ENCODE results near the gene SMARCA4. TPM values are rescaled to one million over a fixed set of nuclear protein-coding genes. Genes with fewer than 3 reads are reported as not detected.
"Not testable (repeated sequence)": the region's sequence is repeated elsewhere in the genome, so short reads cannot be mapped to it uniquely, and the experiment has no call there.

SMARCA4 gene
- total RNA-seq, 8 experiments from 2014 or later: 62.0 to 280 (median 164) TPM

DNA sequence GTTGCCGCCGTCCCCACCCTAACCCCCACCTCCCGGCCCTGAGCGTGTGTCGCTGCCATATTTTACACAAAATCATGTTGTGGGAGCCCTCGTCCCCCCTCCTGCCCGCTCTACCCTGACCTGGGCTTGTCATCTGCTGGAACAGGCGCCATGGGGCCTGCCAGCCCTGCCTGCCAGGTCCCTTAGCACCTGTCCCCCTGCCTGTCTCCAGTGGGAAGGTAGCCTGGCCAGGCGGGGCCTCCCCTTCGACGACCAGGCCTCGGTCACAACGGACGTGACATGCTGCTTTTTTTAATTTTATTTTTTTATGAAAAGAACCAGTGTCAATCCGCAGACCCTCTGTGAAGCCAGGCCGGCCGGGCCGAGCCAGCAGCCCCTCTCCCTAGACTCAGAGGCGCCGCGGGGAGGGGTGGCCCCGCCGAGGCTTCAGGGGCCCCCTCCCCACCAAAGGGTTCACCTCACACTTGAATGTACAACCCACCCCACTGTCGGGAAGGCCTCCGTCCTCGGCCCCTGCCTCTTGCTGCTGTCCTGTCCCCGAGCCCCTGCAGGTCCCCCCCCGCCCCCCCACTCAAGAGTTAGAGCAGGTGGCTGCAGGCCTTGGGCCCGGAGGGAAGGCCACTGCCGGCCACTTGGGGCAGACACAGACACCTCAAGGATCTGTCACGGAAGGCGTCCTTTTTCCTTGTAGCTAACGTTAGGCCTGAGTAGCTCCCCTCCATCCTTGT, 38.8 kb upstream of the SMARCA4 start:
- peak in 5 of 8 experiments; percentile 6 to 21 (median 14) for ATAC-seq (replicated peaks in 6 of 8)
- WGBS, 10 experiments: 20 to 81% (median 30%) methylated on average over 1 to 7 of the region's 33 CpGs; no CpG with 5 or more reads in 7 of the 10 experiments
- in situ Hi-C loops (cut with MboI; ENCODE audit: low pct_unique_long_range_greater_than_20kb in 2 of 9, low sequenced_read_pairs in 9 of 9, unreplicated experiment in 9 of 9): no loop called here
- H3K4me3 ChIP-seq: no peak overlapping the region
- no peak overlapping the region for H3K27ac ChIP-seq
- H3K4me1 ChIP-seq (replicated peaks in 1 of 2): peaks cover 1 to 3% of the 10 kb centered on the region in 2 donors

DNA sequence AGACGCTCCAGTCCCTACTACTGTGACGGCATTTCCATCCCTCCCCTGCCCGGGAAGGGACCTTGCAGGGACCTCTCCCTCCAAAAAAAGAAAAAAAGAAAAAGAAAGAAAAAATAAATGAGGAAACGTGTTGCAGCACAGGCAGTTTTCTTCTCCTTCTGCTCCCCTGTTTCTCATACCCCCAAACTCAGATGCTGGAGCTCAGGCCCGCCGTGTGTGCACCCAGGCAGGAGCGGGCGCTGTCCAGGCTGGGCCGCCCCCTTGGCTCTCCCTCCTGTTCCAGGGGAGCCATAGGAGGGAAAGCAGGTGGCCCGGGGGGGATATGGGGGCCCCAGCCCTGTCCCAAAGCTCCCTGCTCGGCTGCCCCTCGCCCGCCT, 38.2 kb upstream of the SMARCA4 start:
- no peak for ATAC-seq (replicated peaks in 6 of 8)
- 81 to 100% (median 100%) methylated on average over 1 to 8 of the region's 13 CpGs; no CpG with 5 or more reads in 5 of the 10 experiments for WGBS, 10 experiments
- no peak overlapping the region for H3K4me3 ChIP-seq
- H3K27ac ChIP-seq: no peak overlapping the region
- in situ Hi-C loops (cut with MboI; ENCODE audit: low pct_unique_long_range_greater_than_20kb in 2 of 9, low sequenced_read_pairs in 9 of 9, unreplicated experiment in 9 of 9): no loop called here
- peaks cover 7 to 8% of the 10 kb centered on the region in 2 donors for H3K4me1 ChIP-seq (replicated peaks in 1 of 2)

DNA sequence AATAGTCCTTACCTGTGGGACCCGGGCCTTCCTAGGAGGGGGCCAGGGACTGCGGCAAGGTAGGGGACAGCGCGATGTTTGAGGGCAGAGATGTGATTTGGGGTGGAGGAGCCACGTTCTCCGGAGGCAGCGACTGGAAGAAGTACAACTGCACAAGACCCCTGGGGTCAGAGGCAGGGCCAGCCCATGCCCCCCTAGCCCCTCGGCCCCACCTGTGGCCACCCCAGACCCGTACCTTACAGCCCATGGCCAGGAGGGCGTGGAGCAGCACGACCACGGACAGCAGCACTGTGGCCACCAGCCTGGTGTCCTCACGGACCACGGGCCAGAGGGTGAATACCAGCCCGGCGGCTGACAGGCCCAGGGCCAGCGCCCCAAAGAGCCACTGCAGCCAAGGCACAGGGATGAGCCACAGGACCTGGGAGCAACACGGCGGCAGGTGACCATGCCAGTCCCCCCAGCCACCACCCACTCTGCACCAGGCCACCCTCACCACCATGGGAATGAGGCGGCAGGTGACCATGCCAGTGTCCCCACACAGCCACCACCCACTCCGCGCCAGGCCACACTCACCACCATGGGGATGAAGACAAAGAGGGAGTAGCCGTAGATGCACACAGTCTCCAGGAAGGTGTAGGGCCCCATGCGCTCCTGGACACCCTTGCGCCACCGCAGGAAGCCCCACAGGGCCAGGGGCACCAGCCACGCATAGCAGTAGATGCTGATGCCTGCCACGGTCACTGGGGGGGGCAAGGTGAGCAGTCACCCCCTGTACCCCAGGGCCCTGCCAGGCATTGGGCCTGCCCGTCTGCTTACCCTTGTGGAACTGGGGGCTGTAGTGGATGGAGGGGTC, 37.3 kb upstream of the SMARCA4 start:
- 85 to 100% (median 93%) methylated on average over 2 to 5 of the region's 29 CpGs; no CpG with 5 or more reads in 5 of the 10 experiments for WGBS, 10 experiments
- Histone ChIP-seq H3K4me1 (replicated peaks in 1 of 2) (peaks cover 8 to 9% of the 10 kb centered on the region in 2 donors), H3K27ac (no peak overlapping the region), H3K4me3 (no peak overlapping the region)
- in situ Hi-C loops (cut with MboI; ENCODE audit: low pct_unique_long_range_greater_than_20kb in 2 of 9, low sequenced_read_pairs in 9 of 9, unreplicated experiment in 9 of 9): no loop called here
- ATAC-seq (replicated peaks in 6 of 8): no peak

DNA sequence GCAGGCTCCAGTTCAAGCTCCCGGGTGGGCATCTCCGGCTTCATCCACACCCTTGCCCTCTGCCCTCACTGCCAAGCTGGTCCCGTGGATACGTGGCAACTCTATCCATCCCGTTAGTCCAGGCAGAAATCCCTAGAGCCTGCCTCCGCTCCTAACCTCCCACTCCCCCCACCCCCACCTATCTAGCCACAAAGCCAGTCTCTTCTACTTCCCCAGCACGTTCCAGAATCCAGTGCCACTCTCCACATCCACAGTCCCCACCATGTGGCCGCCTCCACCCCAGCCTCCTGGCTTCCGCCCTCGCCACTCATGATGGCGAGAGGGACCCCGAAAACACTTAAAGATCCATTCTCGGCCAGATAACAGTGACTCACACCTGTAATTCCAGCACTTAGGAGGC, 36.2 kb upstream of the SMARCA4 start:
- no peak for ATAC-seq (replicated peaks in 6 of 8)
- in situ Hi-C loops (cut with MboI; ENCODE audit: low pct_unique_long_range_greater_than_20kb in 2 of 9, low sequenced_read_pairs in 9 of 9, unreplicated experiment in 9 of 9): no loop called here

DNA sequence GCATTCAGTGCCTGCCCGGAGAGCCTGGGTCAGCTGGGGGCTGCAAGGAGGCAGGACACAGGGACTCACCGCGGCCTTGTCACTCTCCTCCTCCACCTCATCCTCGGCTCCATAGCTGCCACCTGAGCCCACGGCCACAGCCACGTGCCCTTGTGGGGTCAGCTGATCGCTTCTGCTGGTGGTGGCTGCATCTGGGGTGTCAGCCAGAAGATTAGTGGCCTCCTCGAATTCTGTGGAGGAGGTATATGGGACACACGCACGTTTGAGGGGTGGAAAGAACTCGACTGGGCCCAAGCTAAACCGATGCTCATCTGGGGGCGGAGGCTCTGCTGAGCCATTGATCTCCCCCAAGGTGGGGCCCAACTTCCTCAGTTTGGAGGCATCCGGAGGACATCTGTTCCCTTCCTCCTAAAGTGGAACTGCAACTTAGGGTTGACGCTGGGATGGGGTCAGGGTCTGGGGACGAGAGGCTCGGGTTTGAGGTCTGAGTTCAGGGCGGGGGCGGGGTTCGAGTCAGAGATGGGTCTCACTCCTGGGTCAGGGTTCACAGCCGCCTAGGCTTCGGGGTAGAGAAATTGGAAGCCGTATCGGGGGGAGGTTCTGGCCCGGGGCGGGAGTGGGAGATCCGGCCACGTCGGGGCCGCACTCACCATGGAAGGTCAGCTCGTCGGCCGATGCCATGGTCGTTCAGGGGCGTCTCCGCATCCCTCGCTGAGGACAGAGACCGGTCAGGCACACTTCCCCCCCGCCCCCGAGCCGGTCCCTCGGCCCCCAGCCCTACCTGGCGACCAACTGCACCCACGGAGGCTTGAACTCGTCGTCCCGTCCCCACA, 32.9 kb upstream of the SMARCA4 start:
- H3K4me1 ChIP-seq (replicated peaks in 1 of 2): peaks cover 13 to 14% of the 10 kb centered on the region in 2 donors
- H3K4me3 ChIP-seq: peak overlapping the region; percentile 68 to 86 (median 82)
- in situ Hi-C loops (cut with MboI; ENCODE audit: low pct_unique_long_range_greater_than_20kb in 2 of 9, low sequenced_read_pairs in 9 of 9, unreplicated experiment in 9 of 9): no loop called here
- peak; percentile 7 to 61 (median 52) for ATAC-seq (replicated peaks in 6 of 8)
- H3K27ac ChIP-seq: peak overlapping the region; percentile 92 to 97
- 6 to 62% (median 24%) methylated on average over 3 to 5 of the region's 47 CpGs; no CpG with 5 or more reads in 7 of the 10 experiments for WGBS, 10 experiments

More for the DNA sequence above, 36.2 kb upstream of the SMARCA4 start:
- Histone ChIP-seq H3K4me3 (no peak overlapping the region), H3K4me1 (replicated peaks in 1 of 2) (peaks cover 10% of the 10 kb centered on the region in 2 donors), H3K27ac (no peak overlapping the region)
- WGBS, 10 experiments: 67 to 100% (median 96%) methylated on average over 2 to 4 of the region's 13 CpGs; no CpG with 5 or more reads in 7 of the 10 experiments

DNA sequence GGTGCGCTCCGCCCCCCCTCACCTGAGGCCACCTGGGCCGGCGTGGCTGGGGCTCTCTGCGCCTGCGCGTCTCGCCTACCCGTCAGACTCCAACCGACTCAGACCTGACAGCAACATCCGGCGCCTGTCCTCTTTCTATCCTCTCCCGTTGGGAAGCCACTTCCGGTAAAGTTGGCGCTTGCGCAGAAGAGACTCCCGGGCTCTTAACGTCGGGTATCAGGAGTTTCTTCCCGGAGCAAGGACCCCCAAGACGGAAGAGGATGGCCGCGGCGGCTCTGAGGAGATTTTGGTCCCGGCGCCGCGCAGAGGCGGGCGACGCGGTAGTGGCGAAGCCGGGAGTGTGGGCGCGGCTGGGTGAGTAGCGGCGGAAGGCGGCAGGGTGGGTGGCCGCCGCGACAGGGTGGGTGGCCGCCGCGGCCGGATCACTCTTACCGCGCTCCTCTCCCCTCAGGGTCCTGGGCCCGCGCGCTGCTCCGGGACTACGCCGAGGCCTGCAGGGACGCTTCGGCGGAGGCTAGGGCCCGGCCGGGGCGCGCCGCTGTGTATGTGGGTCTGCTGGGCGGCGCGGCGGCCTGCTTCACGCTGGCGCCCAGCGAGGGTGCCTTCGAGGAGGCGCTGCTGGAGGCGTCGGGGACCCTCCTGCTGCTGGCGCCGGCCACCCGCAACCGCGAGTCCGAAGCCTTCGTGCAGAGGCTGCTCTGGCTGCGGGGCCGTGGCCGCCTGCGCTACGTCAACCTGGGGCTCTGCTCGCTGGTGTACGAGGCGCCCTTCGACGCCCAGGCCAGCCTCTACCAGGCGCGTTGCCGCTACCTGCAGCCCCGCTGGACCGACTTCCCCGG, 32.0 kb upstream of the SMARCA4 start, which contains the start of the genes TIMM29 and YIPF2:
Gene TIMM29, plus strand, starts transcription at position 249 of the 839 bp plus-strand sequence. Its CDS starts 12 bp downstream, at position 261.
Gene YIPF2, minus strand, starts transcription at position 77 of the 839 bp plus-strand sequence. CDS start 229 bp downstream, outside the sequence.
- WGBS, 10 experiments: 0% methylated on average over 2 to 9 of the region's 96 CpGs; no CpG with 5 or more reads in 6 of the 10 experiments
- Histone ChIP-seq H3K27ac (peak within 1 kb of the TSS; percentile 92 to 97), H3K4me1 (replicated peaks in 1 of 2) (peaks cover 13 to 14% of the 10 kb centered on the region in 2 donors), H3K4me3 (peak within 1 kb of the TSS; percentile 68 to 86 (median 82))
- peak; percentile 86 to 96 (median 90) for ATAC-seq (replicated peaks in 6 of 8)
- in situ Hi-C loops (cut with MboI; ENCODE audit: low pct_unique_long_range_greater_than_20kb in 2 of 9, low sequenced_read_pairs in 9 of 9, unreplicated experiment in 9 of 9): no loop called here

DNA sequence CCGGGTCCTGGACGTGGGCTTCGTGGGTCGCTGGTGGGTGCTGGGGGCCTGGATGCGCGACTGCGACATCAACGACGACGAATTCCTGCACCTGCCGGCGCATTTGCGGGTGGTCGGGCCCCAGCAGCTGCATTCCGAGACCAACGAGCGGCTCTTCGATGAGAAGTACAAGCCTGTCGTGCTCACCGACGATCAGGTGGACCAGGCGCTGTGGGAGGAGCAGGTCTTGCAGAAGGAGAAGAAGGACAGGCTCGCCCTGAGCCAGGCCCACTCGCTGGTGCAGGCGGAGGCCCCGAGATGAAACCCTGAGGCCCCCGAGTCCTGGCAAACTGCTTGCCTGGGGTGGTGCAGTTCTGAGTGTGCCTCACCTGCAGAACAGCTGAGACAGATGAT, 31.4 kb upstream of the SMARCA4 start:
- in situ Hi-C loops (cut with MboI; ENCODE audit: low pct_unique_long_range_greater_than_20kb in 2 of 9, low sequenced_read_pairs in 9 of 9, unreplicated experiment in 9 of 9): no loop called here
- H3K4me3 ChIP-seq: peak overlapping the region; percentile 68 to 86 (median 82)
- peaks cover 13 to 14% of the 10 kb centered on the region in 2 donors for H3K4me1 ChIP-seq (replicated peaks in 1 of 2)
- ATAC-seq (replicated peaks in 6 of 8): no peak
- 0 to 2% (median 0%) methylated on average over 1 to 12 of the region's 27 CpGs; no CpG with 5 or more reads in 7 of the 10 experiments for WGBS, 10 experiments
- peak overlapping the region in 1 of 2 donors; percentile 97 for H3K27ac ChIP-seq

DNA sequence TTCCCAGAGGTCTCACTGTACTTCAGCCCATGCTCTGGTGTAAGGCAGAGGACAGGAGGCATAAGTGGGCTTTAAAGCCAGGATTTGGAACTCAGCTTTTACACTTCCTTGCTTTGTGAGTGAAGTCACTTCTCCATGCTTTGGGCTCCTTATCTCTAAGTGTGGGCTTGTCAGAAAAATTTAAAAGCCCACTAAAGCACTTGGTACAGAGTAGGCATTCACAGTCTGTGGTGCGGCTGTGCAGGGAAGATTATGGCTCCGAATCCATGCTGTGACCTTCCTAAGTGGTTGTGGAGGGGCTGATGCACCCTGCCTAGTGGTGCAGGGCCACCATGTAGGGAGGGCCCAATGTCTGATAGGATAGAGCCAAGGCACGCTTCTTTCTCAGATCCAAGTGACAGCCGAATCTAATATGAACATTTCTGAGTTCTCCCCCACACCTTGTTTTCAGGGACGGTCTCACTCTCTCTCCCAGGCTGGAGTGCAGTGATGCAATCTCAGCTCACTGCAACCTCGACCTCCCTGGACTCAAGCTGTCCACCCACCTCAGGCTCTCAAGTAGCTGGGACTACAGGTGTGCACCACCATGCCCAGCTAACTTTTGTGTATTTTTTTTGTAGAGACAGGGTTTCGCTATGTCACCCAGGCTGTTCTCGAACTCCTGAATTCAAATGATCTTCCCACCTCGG, 25.3 kb upstream of the SMARCA4 start:
- no peak for ATAC-seq (replicated peaks in 6 of 8)
- no peak overlapping the region for H3K4me3 ChIP-seq
- H3K27ac ChIP-seq: no peak overlapping the region
- in situ Hi-C loops (cut with MboI; ENCODE audit: low pct_unique_long_range_greater_than_20kb in 2 of 9, low sequenced_read_pairs in 9 of 9, unreplicated experiment in 9 of 9): no loop called here
- no peaks in the 10 kb centered on the region for H3K4me1 ChIP-seq (replicated peaks in 1 of 2)
- WGBS, 10 experiments: 78 to 100% (median 91%) methylated on average over 1 to 6 of the region's 9 CpGs; no CpG with 5 or more reads in 6 of the 10 experiments

DNA sequence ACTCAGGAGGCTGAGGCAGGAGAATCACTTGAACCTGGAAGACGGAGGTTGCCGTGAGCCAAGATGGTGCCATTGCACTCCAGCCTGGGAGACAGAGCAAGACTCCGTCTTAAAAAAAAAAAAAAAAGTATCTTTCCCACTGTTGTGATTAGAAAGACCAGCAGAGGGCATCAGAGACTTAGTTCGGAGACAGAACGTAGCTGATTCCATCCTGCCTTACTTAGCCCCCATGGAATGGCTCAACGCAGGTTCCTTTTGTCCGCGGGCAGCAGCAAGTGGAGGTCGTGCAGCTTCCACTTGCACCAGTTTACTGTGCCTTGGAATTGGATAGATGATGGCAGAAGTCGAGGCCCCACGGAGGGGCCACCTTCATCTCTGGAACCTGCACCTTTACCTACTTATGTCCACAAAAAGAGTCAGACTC, 24.2 kb upstream of the SMARCA4 start:
- H3K4me3 ChIP-seq: peak overlapping the region in 1 of 5 donors; percentile 0
- peak; percentile 80 to 92 (median 88) for ATAC-seq (replicated peaks in 6 of 8)
- WGBS, 10 experiments: 0 to 7% (median 0%) methylated on average over 1 to 10 of the region's 11 CpGs; no CpG with 5 or more reads in 5 of the 10 experiments
- no peaks in the 10 kb centered on the region for H3K4me1 ChIP-seq (replicated peaks in 1 of 2)
- in situ Hi-C loops (cut with MboI; ENCODE audit: low pct_unique_long_range_greater_than_20kb in 2 of 9, low sequenced_read_pairs in 9 of 9, unreplicated experiment in 9 of 9): no loop called here
- peak overlapping the region; percentile 1 to 27 for H3K27ac ChIP-seq

DNA sequence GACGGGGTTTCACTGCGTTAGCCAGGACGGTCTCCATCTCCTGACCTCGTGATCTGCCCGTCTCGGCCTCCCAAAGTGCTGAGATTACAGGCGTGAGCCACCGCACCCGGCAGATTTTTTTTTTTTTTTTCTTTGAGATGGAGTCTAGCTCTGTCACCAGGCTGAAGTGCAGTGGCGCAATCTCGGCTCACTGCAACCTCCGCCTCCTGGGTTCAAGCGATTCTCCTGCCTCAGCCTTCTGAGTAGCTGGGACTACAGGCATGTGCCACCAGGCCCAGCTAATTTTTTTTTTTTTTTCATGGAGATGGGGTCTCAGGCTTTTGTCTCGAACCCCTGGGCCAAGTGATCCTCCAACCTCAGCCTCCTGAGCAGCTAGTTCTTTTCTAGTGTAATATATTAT, 19.2 kb upstream of the SMARCA4 start:
- in situ Hi-C loops (cut with MboI; ENCODE audit: low pct_unique_long_range_greater_than_20kb in 2 of 9, low sequenced_read_pairs in 9 of 9, unreplicated experiment in 9 of 9): not testable (repeated sequence)
- WGBS, 10 experiments: 65 to 87% (median 71%) methylated on average over 1 to 10 of the region's 14 CpGs; no CpG with 5 or more reads in 5 of the 10 experiments
- ATAC-seq (replicated peaks in 6 of 8): peak in 4 of 8 experiments; percentile 3 to 11 (median 4)

DNA sequence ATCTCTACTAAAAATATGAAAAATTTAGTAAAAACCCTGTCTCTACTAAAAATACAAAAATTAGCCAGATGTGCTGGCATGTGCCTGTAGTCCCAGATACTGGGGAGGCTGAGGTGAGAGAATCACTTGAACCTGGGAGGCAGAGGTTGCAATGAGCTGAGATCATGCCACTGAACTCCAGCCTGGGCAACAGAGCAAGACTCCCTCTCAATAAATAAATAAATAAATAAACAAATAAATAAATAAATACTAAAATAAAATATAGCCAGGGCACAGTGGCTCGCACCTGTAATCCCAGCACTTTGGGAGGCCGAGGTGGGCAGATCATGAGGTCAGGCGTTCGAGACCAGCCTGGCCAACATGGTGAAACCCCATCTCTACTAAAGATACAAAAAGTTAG, 17.4 kb upstream of the SMARCA4 start:
- WGBS, 10 experiments: 80 to 100% (median 86%) methylated on average over 1 to 4 of the region's 4 CpGs; no CpG with 5 or more reads in 2 of the 10 experiments
- in situ Hi-C loops (cut with MboI; ENCODE audit: low pct_unique_long_range_greater_than_20kb in 2 of 9, low sequenced_read_pairs in 9 of 9, unreplicated experiment in 9 of 9); H3K4me3 ChIP-seq; H3K4me1 ChIP-seq (replicated peaks in 1 of 2); ATAC-seq (replicated peaks in 6 of 8); H3K27ac ChIP-seq: not testable (repeated sequence)

More for the DNA sequence above, 19.2 kb upstream of the SMARCA4 start:
- H3K4me3 ChIP-seq; H3K27ac ChIP-seq; H3K4me1 ChIP-seq (replicated peaks in 1 of 2): not testable (repeated sequence)

Measured in motor neuron (in vitro differentiated cells).